BJ (cell line): ENCODE results near the gene FAM131A. TPM values are rescaled to one million over a fixed set of nuclear protein-coding genes. Genes with fewer than 3 reads are reported as not detected.
A peak's percentile ranks its signal among the peaks of the same experiment; 100 is the strongest.

ENCODE experiments used
- CTCF ChIA-PET: fragments of 350-600 bp; formaldehyde crosslinking; extraction: SDS; loops from one replicate; lab custom pipeline; 2021; ENCODE audit warnings: antibody characterized with exemption, inconsistent platforms; lab: Yijun Ruan, JAX
- POLR2A ChIA-PET: fragments of 300-600 bp; sonication (Branson Sonifier 250); formaldehyde crosslinking; extraction: SDS; loops from one replicate; lab custom pipeline; 2021; ENCODE audit warnings: antibody characterized with exemption; lab: Charles Lee
- DNase-seq: peaks from one replicate; pipeline ENCODE4 v3.0.0-alpha.2; 2011; ENCODE audit warnings: low read depth
- H3K27me3 ChIP-seq: 2 replicates; pipeline ENCODE4 v1.6.0; 2011; ENCODE audit warnings: low read length; ENCODE audit not compliant: control insufficient read depth, insufficient read depth
- H3K36me3 ChIP-seq: 2 replicates; pipeline ENCODE4 v1.5.1; 2011; ENCODE audit warnings: low read length; ENCODE audit not compliant: control insufficient read depth, insufficient read depth
- H3K4me3 ChIP-seq: 2 replicates; pipeline ENCODE4 v1.5.1; 2011; ENCODE audit warnings: low read depth, mild to moderate bottlenecking, control low read depth, low read length
- polyA plus RNA-seq: library from polyadenylated mRNA; depleted of rRNA; stranded (reverse); fragments of >200 nt; gene quantifications from 2 replicates; pipeline ENCODE4 v1.2.3, GENCODE V29; 2011
- TF ChIP-seq, protein P1 (sequence below): IDR thresholded peaks from 2 replicates; pipeline ENCODE4 v1.5.1; 2011; ENCODE audit warnings: low read depth, mild to moderate bottlenecking, control low read depth, inconsistent platforms, low read length, moderate library complexity; ENCODE audit not compliant: insufficient read depth

FAM131A gene
- polyA plus RNA-seq, 1 experiment: 9.3 TPM

DNA sequence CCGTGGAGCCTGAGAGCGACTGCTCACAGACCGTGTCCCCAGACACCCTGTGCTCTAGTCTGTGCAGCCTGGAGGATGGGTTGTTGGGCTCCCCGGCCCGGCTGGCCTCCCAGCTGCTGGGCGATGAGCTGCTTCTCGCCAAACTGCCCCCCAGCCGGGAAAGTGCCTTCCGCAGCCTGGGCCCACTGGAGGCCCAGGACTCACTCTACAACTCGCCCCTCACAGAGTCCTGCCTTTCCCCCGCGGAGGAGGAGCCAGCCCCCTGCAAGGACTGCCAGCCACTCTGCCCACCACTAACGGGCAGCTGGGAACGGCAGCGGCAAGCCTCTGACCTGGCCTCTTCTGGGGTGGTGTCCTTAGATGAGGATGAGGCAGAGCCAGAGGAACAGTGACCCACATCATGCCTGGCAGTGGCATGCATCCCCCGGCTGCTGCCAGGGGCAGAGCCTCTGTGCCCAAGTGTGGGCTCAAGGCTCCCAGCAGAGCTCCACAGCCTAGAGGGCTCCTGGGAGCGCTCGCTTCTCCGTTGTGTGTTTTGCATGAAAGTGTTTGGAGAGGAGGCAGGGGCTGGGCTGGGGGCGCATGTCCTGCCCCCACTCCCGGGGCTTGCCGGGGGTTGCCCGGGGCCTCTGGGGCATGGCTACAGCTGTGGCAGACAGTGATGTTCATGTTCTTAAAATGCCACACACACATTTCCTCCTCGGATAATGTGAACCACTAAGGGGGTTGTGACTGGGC is 7.3 kb downstream of the FAM131A start:
- ChIA-PET CTCF (interaction anchor here (1.0 to 10.5 kb wide), 9 partner anchors 8 to 456 kb away, joined by 3 to 65 read pairs (median 5); partner anchors contain the start of gene FAM131A), POLR2A (no interaction called here)
- Histone ChIP-seq H3K27me3 (no peaks in the 10 kb centered on the region), H3K36me3 (peaks cover 10% of the 10 kb centered on the region), H3K4me3 (no peak overlapping the region)
- TF ChIP-seq, protein P1, sequence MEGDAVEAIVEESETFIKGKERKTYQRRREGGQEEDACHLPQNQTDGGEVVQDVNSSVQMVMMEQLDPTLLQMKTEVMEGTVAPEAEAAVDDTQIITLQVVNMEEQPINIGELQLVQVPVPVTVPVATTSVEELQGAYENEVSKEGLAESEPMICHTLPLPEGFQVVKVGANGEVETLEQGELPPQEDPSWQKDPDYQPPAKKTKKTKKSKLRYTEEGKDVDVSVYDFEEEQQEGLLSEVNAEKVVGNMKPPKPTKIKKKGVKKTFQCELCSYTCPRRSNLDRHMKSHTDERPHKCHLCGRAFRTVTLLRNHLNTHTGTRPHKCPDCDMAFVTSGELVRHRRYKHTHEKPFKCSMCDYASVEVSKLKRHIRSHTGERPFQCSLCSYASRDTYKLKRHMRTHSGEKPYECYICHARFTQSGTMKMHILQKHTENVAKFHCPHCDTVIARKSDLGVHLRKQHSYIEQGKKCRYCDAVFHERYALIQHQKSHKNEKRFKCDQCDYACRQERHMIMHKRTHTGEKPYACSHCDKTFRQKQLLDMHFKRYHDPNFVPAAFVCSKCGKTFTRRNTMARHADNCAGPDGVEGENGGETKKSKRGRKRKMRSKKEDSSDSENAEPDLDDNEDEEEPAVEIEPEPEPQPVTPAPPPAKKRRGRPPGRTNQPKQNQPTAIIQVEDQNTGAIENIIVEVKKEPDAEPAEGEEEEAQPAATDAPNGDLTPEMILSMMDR: no peak
- no peak for DNase-seq

DNA sequence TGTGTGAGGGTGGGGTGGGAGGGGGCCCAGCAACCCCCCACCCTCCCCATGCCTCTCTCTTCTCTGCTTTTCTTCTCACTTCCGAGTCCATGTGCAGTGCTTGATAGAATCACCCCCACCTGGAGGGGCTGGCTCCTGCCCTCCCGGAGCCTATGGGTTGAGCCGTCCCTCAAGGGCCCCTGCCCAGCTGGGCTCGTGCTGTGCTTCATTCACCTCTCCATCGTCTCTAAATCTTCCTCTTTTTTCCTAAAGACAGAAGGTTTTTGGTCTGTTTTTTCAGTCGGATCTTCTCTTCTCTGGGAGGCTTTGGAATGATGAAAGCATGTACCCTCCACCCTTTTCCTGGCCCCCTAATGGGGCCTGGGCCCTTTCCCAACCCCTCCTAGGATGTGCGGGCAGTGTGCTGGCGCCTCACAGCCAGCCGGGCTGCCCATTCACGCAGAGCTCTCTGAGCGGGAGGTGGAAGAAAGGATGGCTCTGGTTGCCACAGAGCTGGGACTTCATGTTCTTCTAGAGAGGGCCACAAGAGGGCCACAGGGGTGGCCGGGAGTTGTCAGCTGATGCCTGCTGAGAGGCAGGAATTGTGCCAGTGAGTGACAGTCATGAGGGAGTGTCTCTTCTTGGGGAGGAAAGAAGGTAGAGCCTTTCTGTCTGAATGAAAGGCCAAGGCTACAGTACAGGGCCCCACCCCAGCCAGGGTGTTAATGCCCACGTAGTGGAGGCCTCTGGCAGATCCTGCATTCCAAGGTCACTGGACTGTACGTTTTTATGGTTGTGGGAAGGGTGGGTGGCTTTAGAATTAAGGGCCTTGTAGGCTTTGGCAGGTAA is 8.1 kb downstream of the FAM131A start:
- no peaks in the 10 kb centered on the region for H3K27me3 ChIP-seq
- TF ChIP-seq, protein P1: peak; percentile 64
- DNase-seq: no peak
- peaks cover 10% of the 10 kb centered on the region for H3K36me3 ChIP-seq
- H3K4me3 ChIP-seq: no peak overlapping the region
- POLR2A ChIA-PET: interaction anchor here (0.6 kb wide), 1 partner anchor 23 kb away, joined by 3 read pairs; no protein-coding TSS in a partner anchor
- CTCF ChIA-PET: interaction anchor here (0.7 to 10.5 kb wide), 11 partner anchors 8 to 455 kb away, joined by 3 to 65 read pairs (median 5); partner anchors contain the start of gene FAM131A

DNA sequence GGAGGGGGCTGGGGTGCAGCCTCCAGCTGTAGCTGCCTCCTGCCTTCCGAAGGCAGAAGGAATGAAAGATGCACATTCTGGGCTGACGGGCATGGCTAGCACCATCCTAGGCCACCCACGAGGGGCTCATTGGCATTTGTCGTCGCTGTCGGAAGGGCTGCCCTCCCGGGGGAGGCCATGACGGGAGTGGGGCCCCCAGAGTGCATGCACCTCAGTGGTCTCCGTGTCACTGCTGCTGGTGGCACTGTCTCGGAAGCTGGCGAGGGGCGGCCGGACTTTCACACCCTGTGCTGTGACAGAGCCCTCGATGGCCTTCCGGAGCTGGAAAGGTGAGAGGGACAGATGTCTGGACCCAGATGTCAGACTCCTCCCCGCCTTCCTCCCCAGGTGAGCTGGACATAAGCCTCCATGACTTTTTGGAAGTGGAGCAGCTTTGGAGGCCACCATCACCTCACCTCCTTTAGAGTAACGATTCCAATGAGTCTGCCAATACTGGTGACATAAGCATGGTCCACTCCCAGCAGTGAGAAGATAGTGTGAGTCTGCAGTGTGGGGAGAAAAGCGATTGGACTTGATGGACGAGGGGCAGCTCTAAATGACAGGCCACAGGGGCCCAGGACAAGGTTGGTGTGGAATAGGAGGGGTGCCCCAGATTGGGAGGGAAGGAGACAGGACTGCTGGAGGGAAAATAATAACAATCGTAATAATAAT is 9.2 kb downstream of the FAM131A start:
- TF ChIP-seq, protein P1: no peak
- ChIA-PET POLR2A (no interaction called here), CTCF (interaction anchor here (1.6 to 10.5 kb wide), 2 partner anchors 8 to 25 kb away, joined by 4 to 65 read pairs; no protein-coding TSS in a partner anchor)
- Histone ChIP-seq H3K36me3 (peaks cover 8% of the 10 kb centered on the region), H3K27me3 (no peaks in the 10 kb centered on the region), H3K4me3 (no peak overlapping the region)
- no peak for DNase-seq

DNA sequence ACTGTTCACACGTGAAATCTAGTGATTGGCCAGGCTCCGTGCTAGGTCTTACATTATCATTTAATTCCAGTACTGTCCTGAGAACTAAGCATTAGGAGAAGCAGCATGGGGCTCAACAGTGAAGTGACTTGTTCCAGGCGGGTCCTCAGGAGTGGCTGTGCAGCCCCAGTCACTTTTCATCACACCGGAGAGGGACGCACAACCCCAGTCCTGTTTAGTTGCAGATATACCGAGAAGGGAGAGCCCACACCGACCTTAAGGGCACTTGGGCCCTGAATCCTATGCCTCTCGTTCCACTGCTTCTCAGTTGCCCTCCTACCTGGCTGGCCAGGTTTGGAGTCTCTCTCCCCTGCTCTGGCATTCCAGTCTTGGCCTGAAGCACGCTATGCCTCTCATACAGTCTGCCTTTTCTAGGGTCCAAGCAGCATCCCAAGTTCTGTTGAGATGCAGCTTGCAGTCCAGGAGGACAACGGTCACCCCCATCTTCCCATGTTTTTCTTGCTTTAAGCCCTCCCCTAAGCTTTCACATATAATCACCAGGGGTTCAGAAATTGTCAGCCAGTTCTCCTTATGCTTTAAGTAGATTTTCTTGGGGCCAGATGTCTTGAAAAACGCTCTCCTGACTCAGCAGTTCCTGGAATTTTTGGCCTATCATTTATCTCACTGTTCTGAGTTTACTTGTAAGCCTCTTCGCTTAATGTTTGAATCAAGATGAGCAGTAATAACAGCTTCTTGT is 10.1 kb downstream of the FAM131A start:
- ChIA-PET POLR2A (no interaction called here), CTCF (interaction anchor here (1.0 to 1.5 kb wide), 2 partner anchors 12 to 166 kb away, joined by 3 to 5 read pairs; no protein-coding TSS in a partner anchor)
- TF ChIP-seq, protein P1: no peak
- no peak overlapping the region for H3K4me3 ChIP-seq
- peaks cover 8% of the 10 kb centered on the region for H3K36me3 ChIP-seq
- no peaks in the 10 kb centered on the region for H3K27me3 ChIP-seq
- DNase-seq: no peak
